Left ventricle myocardium inferior (tissue), 1 donor: ENCODE measurements around the gene RNF145. TPM values are rescaled to one million over a fixed set of nuclear protein-coding genes. Genes with fewer than 3 reads are reported as not detected.
A peak's percentile ranks its signal among the peaks of the same experiment; 100 is the strongest.

ENCODE experiments used
- DNase-seq: peaks from one replicate; pipeline ENCODE4 v3.0.0-alpha.2; 2020
- H3K27ac ChIP-seq: fragments of 200-600 bp; replicated peaks from 2 replicates; pipeline ENCODE4 v1.8.0; 2021
- H3K27me3 ChIP-seq: fragments of 200-600 bp; 2 replicates; pipeline ENCODE4 v1.8.0; 2021; ENCODE audit warnings: low read depth
- H3K36me3 ChIP-seq: fragments of 200-600 bp; 2 replicates; pipeline ENCODE4 v1.8.0; 2021
- H3K4me1 ChIP-seq: fragments of 200-600 bp; 2 replicates; pipeline ENCODE4 v1.8.0; 2021
- H3K4me3 ChIP-seq: fragments of 200-600 bp; 2 replicates; pipeline ENCODE4 v1.8.0; 2021; ENCODE audit warnings: mild to moderate bottlenecking, moderate library complexity
- H3K9me3 ChIP-seq: fragments of 200-600 bp; replicated peaks from 2 replicates; pipeline ENCODE4 v1.8.0; 2021
- CTCF ChIP-seq: fragments of 200-600 bp; IDR thresholded peaks from 2 replicates; pipeline ENCODE4 v1.8.0; 2021; ENCODE audit warnings: antibody characterized with exemption, mild to moderate bottlenecking, borderline replicate concordance
- intact Hi-C: fragments of 100-400 bp; cut with micrococcal nuclease; formaldehyde crosslinking; loops from one replicate; pipeline ENCODE4 v1.11.0; 2022
- total RNA-seq: library from RNA; stranded (reverse); fragmentation: NEBNext Ultra II Directional; extraction: Animal tissue kit (Norgen Biotek cat#: 25700); gene quantifications from one replicate; pipeline ENCODE4 v1.2.1, GENCODE V29; 2021
- donor health status: DM: no; HTN: yes; CAD: no; lungs with severe emphysema.

Gene RNF145
- total RNA-seq, 1 donor from 2014 or later, result 18.0 TPM

- Histone ChIP-seq H3K4me1 (peaks cover 22% of the 10 kb centered on the region), H3K36me3 (no peaks in the 10 kb centered on the region), H3K27me3 (no peaks in the 10 kb centered on the region), H3K4me3 (no peak overlapping the region), H3K9me3 (no peaks in the 10 kb centered on the region), H3K27ac (no peak overlapping the region)
- no peak for TF ChIP-seq CTCF
- DNase-seq, result no peak
- intact Hi-C loops, result loop anchor here (10.0 kb wide), 1 partner anchor 52 kb away; the partner anchor contains the start of gene UBLCP1
Measured at GRCh38 chr5:159212657-159213462, 3.5 kb upstream of the RNF145 start.

GRCh38 chr5:159211729-159212174 is 2.4 kb upstream of the RNF145 start:
- H3K36me3 ChIP-seq, result no peaks in the 10 kb centered on the region
- TF ChIP-seq CTCF, result no peak
- H3K27me3 ChIP-seq, result no peaks in the 10 kb centered on the region
- intact Hi-C loops, result loop anchor here (10.0 kb wide), 1 partner anchor 53 kb away; the partner anchor contains the start of gene UBLCP1
- H3K4me1 ChIP-seq, result peaks cover 33% of the 10 kb centered on the region
- no peak overlapping the region for H3K4me3 ChIP-seq
- H3K9me3 ChIP-seq, result no peaks in the 10 kb centered on the region
- H3K27ac ChIP-seq, result no peak overlapping the region
- DNase-seq, result no peak

- Histone ChIP-seq H3K9me3 (no peaks in the 10 kb centered on the region), H3K36me3 (no peaks in the 10 kb centered on the region), H3K4me3 (no peak overlapping the region), H3K4me1 (peaks cover 42% of the 10 kb centered on the region), H3K27me3 (no peaks in the 10 kb centered on the region), H3K27ac (no peak overlapping the region)
- DNase-seq, result no peak
- intact Hi-C loops, result loop anchor here (10.0 kb wide), 1 partner anchor 54 kb away; the partner anchor contains the start of gene UBLCP1
- no peak for TF ChIP-seq CTCF
Measured at GRCh38 chr5:159210846-159211245, 1.5 kb upstream of the RNF145 start.

GRCh38 chr5:159210210-159210661 is 883 bp upstream of the RNF145 start:
- Histone ChIP-seq H3K27ac (no peak overlapping the region), H3K4me3 (peak overlapping the region; percentile 93), H3K27me3 (no peaks in the 10 kb centered on the region), H3K4me1 (peaks cover 48% of the 10 kb centered on the region), H3K36me3 (no peaks in the 10 kb centered on the region), H3K9me3 (no peaks in the 10 kb centered on the region)
- no peak for TF ChIP-seq CTCF
- DNase-seq, result no peak
- intact Hi-C loops, result loop anchor here (10.0 kb wide), 1 partner anchor 55 kb away; the partner anchor contains the start of gene UBLCP1

- Histone ChIP-seq H3K4me3 (peak overlapping the region; percentile 93), H3K27ac (peak overlapping the region; percentile 97), H3K4me1 (peaks cover 62% of the 10 kb centered on the region), H3K9me3 (no peaks in the 10 kb centered on the region), H3K27me3 (no peaks in the 10 kb centered on the region), H3K36me3 (no peaks in the 10 kb centered on the region)
- peak; percentile 54 for DNase-seq
- intact Hi-C loops, result no loop called here
- no peak for TF ChIP-seq CTCF
Measured at GRCh38 chr5:159208514-159209437, 577 bp downstream of the RNF145 start.
